CD14-positive monocyte (primary cell): ENCODE results near the gene WIZ. TPM values are rescaled to one million over a fixed set of nuclear protein-coding genes. Genes with fewer than 3 reads are reported as not detected.

ENCODE experiments used
- DNase-seq, 3 donors: peaks; one replicate each; pipeline ENCODE4 v3.0.0-alpha.2; 2011 to 2022
- H2AFZ ChIP-seq: 2 replicates; pipeline ENCODE4 v1.6.0; 2012; ENCODE audit warnings: mild to moderate bottlenecking, low read depth, low read length, inconsistent platforms; ENCODE audit not compliant: insufficient read depth, poor library complexity, severe bottlenecking
- H3K27ac ChIP-seq, 2 donors: 1 replicate in 1 of 2; 2 replicates in 1 of 2; pipeline ENCODE4 v1.5.1; 2012 to 2013; ENCODE audit warnings: low read length in 2 of 2, control low read depth in 1 of 2, inconsistent platforms in 1 of 2, low read depth in 1 of 2, mild to moderate bottlenecking in 1 of 2
- H3K27me3 ChIP-seq, 2 donors: one replicate each; pipeline versions ENCODE4 v1.6.0 to v1.6.1; 2011 to 2013; ENCODE audit warnings: low read length in 2 of 2; ENCODE audit not compliant: control insufficient read depth in 2 of 2, insufficient read depth in 2 of 2
- H3K36me3 ChIP-seq, 2 donors: replicated peaks in 1 of 2; 1 replicate in 1 of 2; 2 replicates in 1 of 2; pipeline versions ENCODE4 v1.5.1 to v1.6.1; 2012 to 2013; ENCODE audit warnings: low read length in 2 of 2, control low read depth in 1 of 2, inconsistent platforms in 1 of 2, mild to moderate bottlenecking in 1 of 2; ENCODE audit not compliant: insufficient read depth in 2 of 2, control insufficient read depth in 1 of 2
- H3K4me1 ChIP-seq, 2 donors: 1 replicate in 1 of 2; 2 replicates in 1 of 2; pipeline versions ENCODE4 v1.5.1 to v1.6.1; 2012 to 2013; ENCODE audit warnings: low read length in 2 of 2, control low read depth in 1 of 2, inconsistent platforms in 1 of 2, mild to moderate bottlenecking in 1 of 2, moderate library complexity in 1 of 2; ENCODE audit not compliant: insufficient read depth in 2 of 2, control insufficient read depth in 1 of 2
- H3K4me2 ChIP-seq: replicated peaks from 2 replicates; pipeline ENCODE3; 2012; ENCODE audit warnings: low read length, moderate library complexity, mild to moderate bottlenecking; ENCODE audit not compliant: poor library complexity, severe bottlenecking; ENCODE audit errors: extremely low read depth
- H3K4me3 ChIP-seq, 3 experiments: fragments of 200-600 bp in 1 of 3; sonication (generic) in 1 of 3; replicated peaks in 1 of 3; 1 replicate in 2 of 3; 2 replicates in 1 of 3; pipeline ENCODE4 v1.5.1; 2011 to 2013; ENCODE audit warnings: low read length in 3 of 3, mild to moderate bottlenecking in 3 of 3, control low read depth in 2 of 3, low read depth in 2 of 3, inconsistent platforms in 1 of 3, moderate library complexity in 1 of 3
- H3K79me2 ChIP-seq: 2 replicates; pipeline ENCODE4 v1.6.0; 2012; ENCODE audit warnings: mild to moderate bottlenecking, control low read depth, inconsistent platforms, low read length, moderate library complexity; ENCODE audit not compliant: insufficient read depth
- H3K9ac ChIP-seq: 2 replicates; pipeline ENCODE4 v1.6.0; 2017; ENCODE audit warnings: low read length, mild to moderate bottlenecking; ENCODE audit not compliant: insufficient read depth, poor library complexity, severe bottlenecking
- H3K9me3 ChIP-seq, 2 donors: replicated peaks in 1 of 2; 1 replicate in 1 of 2; 2 replicates in 1 of 2; pipeline versions ENCODE4 v1.5.1 to v1.6.1; 2012 to 2013; ENCODE audit warnings: low read length in 2 of 2, control low read depth in 1 of 2; ENCODE audit not compliant: control insufficient read depth in 1 of 2, insufficient read depth in 1 of 2
- H4K20me1 ChIP-seq: 2 replicates; pipeline ENCODE4 v1.6.0; 2012; ENCODE audit warnings: mild to moderate bottlenecking, low read length, control low read depth, moderate library complexity; ENCODE audit not compliant: insufficient read depth
- H3K27ac Mint-ChIP-seq, 7 donors: one replicate each; pipeline ENCODE4 v1.8.0; 2020; ENCODE audit warnings: mild to moderate bottlenecking in 7 of 7, mixed read lengths in 7 of 7, moderate library complexity in 6 of 7, inconsistent platforms in 2 of 7
- H3K27me3 Mint-ChIP-seq, 3 donors: one replicate each; pipeline ENCODE4 v1.8.0; 2021 to 2022; ENCODE audit warnings: low read depth in 3 of 3, mild to moderate bottlenecking in 3 of 3, mixed read lengths in 3 of 3, moderate library complexity in 3 of 3, inconsistent platforms in 1 of 3
- H3K36me3 Mint-ChIP-seq, 2 donors: one replicate each; pipeline ENCODE4 v1.8.0; 2020; ENCODE audit warnings: mixed read lengths in 2 of 2, inconsistent platforms in 1 of 2, mild to moderate bottlenecking in 1 of 2
- H3K4me1 Mint-ChIP-seq: one replicate; pipeline ENCODE4 v1.8.0; 2020; ENCODE audit warnings: mild to moderate bottlenecking, mixed read lengths
- H3K4me3 Mint-ChIP-seq, 2 donors: one replicate each; pipeline ENCODE4 v1.8.0; 2020; ENCODE audit warnings: mild to moderate bottlenecking in 2 of 2, mixed read lengths in 2 of 2, moderate library complexity in 1 of 2
- H3K9me3 Mint-ChIP-seq, 7 donors: one replicate each; pipeline ENCODE4 v1.8.0; 2020 to 2022; ENCODE audit warnings: mixed read lengths in 7 of 7, mild to moderate bottlenecking in 6 of 7, moderate library complexity in 6 of 7, inconsistent platforms in 2 of 7
- CTCF ChIP-seq: fragments of 200-600 bp; IDR thresholded peaks from one replicate; pipeline ENCODE4 v1.8.0; 2022; ENCODE audit warnings: antibody characterized with exemption, mild to moderate bottlenecking
- WGBS: methylation state at CpG from one replicate; pipeline ENCODE4 v1.1.5; 2013; ENCODE audit warnings: missing lambda C conversion rate; ENCODE audit not compliant: insufficient coverage; 5-methylcytosine and 5-hydroxymethylcytosine counted together
- intact Hi-C, 2 donors: fragments of 100-400 bp; cut with micrococcal nuclease; formaldehyde crosslinking; loops; one replicate each; pipeline versions ENCODE4 v1.15.0 to v1.15.1; 2023
- polyA plus RNA-seq, 3 donors: library from polyadenylated mRNA; depleted of rRNA in 1 of 3; unstranded in 2 of 3; stranded (reverse) in 1 of 3; fragments of 300-500 nt in 2 of 3; fragments of >200 nt in 1 of 3; fragmentation: Illumina TruSeq in 2 of 3; gene quantifications; 1 replicate in 2 of 3; 2 replicates in 1 of 3; pipeline ENCODE4 v1.2.3, GENCODE V29; 2012 to 2021

WIZ gene
- polyA plus RNA-seq, 3 donors, result 0.47 to 13.7 (median 0.51) TPM

- no peaks in the 10 kb centered on the region for H3K27me3 Mint-ChIP-seq
- 43% methylated on average over 4 of the region's 16 CpGs for WGBS
- H3K9me3 Mint-ChIP-seq, result peaks cover 0 to 8% (median 6%) of the 10 kb centered on the region in 7 donors
- peaks cover 6 to 10% of the 10 kb centered on the region in 2 donors for H3K9me3 ChIP-seq
- peaks cover 34% of the 10 kb centered on the region for H4K20me1 ChIP-seq
- H3K4me3 ChIP-seq, result peak overlapping the region; percentile 12 to 97 (median 13)
- H3K36me3 Mint-ChIP-seq, result peaks cover 31 to 53% of the 10 kb centered on the region in 2 donors
- H3K4me1 Mint-ChIP-seq, result peaks cover 30% of the 10 kb centered on the region
- TF ChIP-seq CTCF, result peak; percentile 53
- DNase-seq, result no peak
- peak overlapping the region in 2 of 7 donors; percentile 56 to 82 for H3K27ac Mint-ChIP-seq
- H3K27me3 ChIP-seq, result no peaks in the 10 kb centered on the region
- H3K4me2 ChIP-seq, result peak overlapping the region; percentile 71
- intact Hi-C loops, result loop anchor here (1.0 to 5.0 kb wide), 7 partner anchors 13 to 137 kb away; partner anchors contain the start of gene AKAP8 (in 1 of the 2)
- H3K27ac ChIP-seq, result no peak overlapping the region
- peak overlapping the region; percentile 51 for H2AFZ ChIP-seq
- H3K4me1 ChIP-seq, result peaks cover 19 to 26% of the 10 kb centered on the region in 2 donors
- peaks cover 26 to 41% of the 10 kb centered on the region in 2 donors for H3K36me3 ChIP-seq
- peak overlapping the region; percentile 86 to 97 for H3K4me3 Mint-ChIP-seq
- peak overlapping the region; percentile 97 for H3K9ac ChIP-seq
- peaks cover 44% of the 10 kb centered on the region for H3K79me2 ChIP-seq
Measured at GRCh38 chr19:15419413-15420025, 30.2 kb downstream of the WIZ start.

- Histone ChIP-seq H3K36me3 (peaks cover 19 to 34% of the 10 kb centered on the region in 2 donors), H3K27me3 (no peaks in the 10 kb centered on the region), H3K79me2 (peaks cover 51% of the 10 kb centered on the region), H3K9ac (peak within 1 kb of the TSS; percentile 97), H3K9me3 (peaks cover 6 to 8% of the 10 kb centered on the region in 2 donors), H2AFZ (peak within 1 kb of the TSS; percentile 87), H4K20me1 (peaks cover 41% of the 10 kb centered on the region), H3K4me1 (peaks cover 19 to 26% of the 10 kb centered on the region in 2 donors), H3K4me3 (peak within 1 kb of the TSS; percentile 86 to 97 (median 97)), H3K4me2 (peak within 1 kb of the TSS; percentile 85), H3K27ac (peak within 1 kb of the TSS; percentile 55 to 92)
- Mint-ChIP-seq H3K4me1 (peaks cover 31% of the 10 kb centered on the region), H3K4me3 (peak within 1 kb of the TSS; percentile 97 to 99), H3K36me3 (peaks cover 27 to 47% of the 10 kb centered on the region in 2 donors), H3K27ac (peak within 1 kb of the TSS; percentile 90 to 99 (median 97)), H3K9me3 (peaks cover 0 to 8% (median 5%) of the 10 kb centered on the region in 7 donors), H3K27me3 (no peaks in the 10 kb centered on the region)
- peak; percentile 77 for TF ChIP-seq CTCF
- under 1% methylated on average over 59 of the region's 61 CpGs for WGBS
- intact Hi-C loops, result loop anchor here (1.0 to 5.0 kb wide), 6 partner anchors 14 to 138 kb away; partner anchors contain the start of gene AKAP8 (in 1 of the 2)
- DNase-seq, result peak; percentile 99 to 100 (median 99)
Measured at GRCh38 chr19:15418579-15419412, 31.0 kb downstream of the WIZ start, which contains the start of gene AKAP8L. TSS of gene AKAP8L (minus strand) at chr19:15418988. CDS start at chr19:15418923, 65 bp downstream.
